A673 (cell line): ENCODE data around the gene GLT1D1. TPM values are rescaled to one million over a fixed set of nuclear protein-coding genes. Genes with fewer than 3 reads are reported as not detected.

Experiments
- BruUV-seq: library from RNA; stranded (reverse); fragments of 400-500 nt; replicated peaks from 2 replicates; lab custom pipeline; 2021; lab: Mats Ljungman, UMichigan
- CTCF ChIA-PET: fragments of 300-600 bp; sonication (Branson Sonifier 250); formaldehyde crosslinking; loops from one replicate; lab custom pipeline; 2022; ENCODE audit warnings: antibody characterized with exemption; lab: Charles Lee
- POLR2A ChIA-PET: fragments of 300-600 bp; sonication (Branson Sonifier 250); formaldehyde crosslinking; loops from one replicate; lab custom pipeline; 2022; ENCODE audit warnings: antibody characterized with exemption; ENCODE audit not compliant: low non-redundant PET; lab: Charles Lee
- DNase-seq: peaks from one replicate; pipeline ENCODE4 v3.0.0-alpha.2; 2015; ENCODE audit warnings: low spot score
- H3K27ac ChIP-seq: fragments of 200-600 bp; sonication (generic); 2 replicates; pipeline ENCODE4 v1.5.1; 2016; ENCODE audit warnings: mixed run types, low read depth, mild to moderate bottlenecking, mixed read lengths, antibody characterized with exemption, low read length; ENCODE audit not compliant: poor library complexity, severe bottlenecking
- H3K27me3 ChIP-seq: fragments of 200-600 bp; sonication (generic); replicated peaks from 2 replicates; pipeline ENCODE4 v1.6.1; 2017; ENCODE audit warnings: mixed run types, low read depth, mild to moderate bottlenecking, mixed read lengths, antibody characterized with exemption, low read length; ENCODE audit not compliant: insufficient read depth, poor library complexity
- H3K36me3 ChIP-seq: fragments of 200-600 bp; sonication (generic); 2 replicates; pipeline ENCODE4 v1.6.1; 2016; ENCODE audit warnings: mixed run types, mild to moderate bottlenecking, mixed read lengths, antibody characterized with exemption, low read length; ENCODE audit not compliant: insufficient read depth, poor library complexity, severe bottlenecking
- H3K4me1 ChIP-seq: fragments of 200-600 bp; sonication (generic); 2 replicates; pipeline ENCODE4 v1.6.1; 2017; ENCODE audit warnings: mixed run types, mild to moderate bottlenecking, mixed read lengths, antibody characterized with exemption, low read length; ENCODE audit not compliant: insufficient read depth, poor library complexity, severe bottlenecking
- H3K4me3 ChIP-seq: fragments of 200-600 bp; sonication (generic); 2 replicates; pipeline ENCODE4 v1.5.1; 2016; ENCODE audit warnings: low read depth, mixed run types, mild to moderate bottlenecking, mixed read lengths, low read length; ENCODE audit not compliant: poor library complexity, severe bottlenecking
- H3K9me3 ChIP-seq: fragments of 200-600 bp; sonication (generic); 2 replicates; pipeline ENCODE4 v1.6.1; 2016; ENCODE audit warnings: mixed run types, low read depth, mild to moderate bottlenecking, mixed read lengths, antibody characterized with exemption, low read length; ENCODE audit not compliant: poor library complexity, severe bottlenecking
- EZH2 ChIP-seq: fragments of 200-600 bp; sonication (generic); IDR thresholded peaks from 2 replicates; pipeline ENCODE4 v1.6.1; 2017; ENCODE audit warnings: borderline replicate concordance, low read depth, mild to moderate bottlenecking, mixed read lengths, antibody characterized with exemption, low read length; ENCODE audit not compliant: poor library complexity, severe bottlenecking
- intact Hi-C: fragments of 100-400 bp; cut with micrococcal nuclease; formaldehyde crosslinking; loops from one replicate; pipeline ENCODE4 v1.10.0; 2022; ENCODE audit not compliant: unreplicated experiment
- total RNA-seq: library from RNA; stranded (reverse); gene quantifications from 2 replicates; pipeline ENCODE4 v1.2.3, GENCODE V29; 2021
- TF ChIP-seq, protein P1 (sequence below): fragments of 300-800, 200-600 bp; sonication (generic); conservative IDR thresholded peaks from 2 replicates; pipeline ENCODE4 v1.5.1; 2017; ENCODE audit warnings: low read depth, mild to moderate bottlenecking, antibody characterized with exemption, low read length, moderate library complexity, mixed read lengths

Gene GLT1D1
- total RNA-seq, 1 experiment from 2014 or later, result not detected

DNA sequence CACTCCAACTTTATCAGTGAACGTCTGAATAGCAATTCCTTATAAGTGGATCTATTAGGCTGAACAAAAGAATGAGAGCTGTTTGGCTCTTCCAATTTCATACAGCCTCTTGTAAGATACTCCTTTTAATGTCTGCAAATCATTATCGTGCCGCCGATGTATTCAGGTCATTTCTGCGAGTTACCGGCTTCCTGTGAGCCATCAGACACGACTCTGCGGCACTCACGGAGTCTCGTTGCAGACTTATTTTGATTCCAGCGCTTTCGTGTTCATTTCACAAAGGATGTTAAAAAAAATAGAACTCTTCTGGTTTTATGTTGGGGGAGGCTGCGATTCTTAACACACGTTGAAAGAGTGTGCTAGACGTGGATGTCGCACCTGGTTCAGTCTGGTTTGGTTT lies 106.6 kb downstream of the GLT1D1 start:
- no peaks in the 10 kb centered on the region for H3K9me3 ChIP-seq
- intact Hi-C loops, result no loop called here
- H3K4me1 ChIP-seq, result no peaks in the 10 kb centered on the region
- no peaks in the 10 kb centered on the region for H3K36me3 ChIP-seq
- POLR2A ChIA-PET, result no interaction called here
- TF ChIP-seq, protein P1, sequence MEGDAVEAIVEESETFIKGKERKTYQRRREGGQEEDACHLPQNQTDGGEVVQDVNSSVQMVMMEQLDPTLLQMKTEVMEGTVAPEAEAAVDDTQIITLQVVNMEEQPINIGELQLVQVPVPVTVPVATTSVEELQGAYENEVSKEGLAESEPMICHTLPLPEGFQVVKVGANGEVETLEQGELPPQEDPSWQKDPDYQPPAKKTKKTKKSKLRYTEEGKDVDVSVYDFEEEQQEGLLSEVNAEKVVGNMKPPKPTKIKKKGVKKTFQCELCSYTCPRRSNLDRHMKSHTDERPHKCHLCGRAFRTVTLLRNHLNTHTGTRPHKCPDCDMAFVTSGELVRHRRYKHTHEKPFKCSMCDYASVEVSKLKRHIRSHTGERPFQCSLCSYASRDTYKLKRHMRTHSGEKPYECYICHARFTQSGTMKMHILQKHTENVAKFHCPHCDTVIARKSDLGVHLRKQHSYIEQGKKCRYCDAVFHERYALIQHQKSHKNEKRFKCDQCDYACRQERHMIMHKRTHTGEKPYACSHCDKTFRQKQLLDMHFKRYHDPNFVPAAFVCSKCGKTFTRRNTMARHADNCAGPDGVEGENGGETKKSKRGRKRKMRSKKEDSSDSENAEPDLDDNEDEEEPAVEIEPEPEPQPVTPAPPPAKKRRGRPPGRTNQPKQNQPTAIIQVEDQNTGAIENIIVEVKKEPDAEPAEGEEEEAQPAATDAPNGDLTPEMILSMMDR, result no peak
- DNase-seq, result no peak
- CTCF ChIA-PET, result no interaction called here
- H3K27me3 ChIP-seq, result peaks cover 15% of the 10 kb centered on the region
- H3K27ac ChIP-seq, result no peak overlapping the region
- H3K4me3 ChIP-seq, result no peak overlapping the region
- BruUV-seq, result no TSS peak

DNA sequence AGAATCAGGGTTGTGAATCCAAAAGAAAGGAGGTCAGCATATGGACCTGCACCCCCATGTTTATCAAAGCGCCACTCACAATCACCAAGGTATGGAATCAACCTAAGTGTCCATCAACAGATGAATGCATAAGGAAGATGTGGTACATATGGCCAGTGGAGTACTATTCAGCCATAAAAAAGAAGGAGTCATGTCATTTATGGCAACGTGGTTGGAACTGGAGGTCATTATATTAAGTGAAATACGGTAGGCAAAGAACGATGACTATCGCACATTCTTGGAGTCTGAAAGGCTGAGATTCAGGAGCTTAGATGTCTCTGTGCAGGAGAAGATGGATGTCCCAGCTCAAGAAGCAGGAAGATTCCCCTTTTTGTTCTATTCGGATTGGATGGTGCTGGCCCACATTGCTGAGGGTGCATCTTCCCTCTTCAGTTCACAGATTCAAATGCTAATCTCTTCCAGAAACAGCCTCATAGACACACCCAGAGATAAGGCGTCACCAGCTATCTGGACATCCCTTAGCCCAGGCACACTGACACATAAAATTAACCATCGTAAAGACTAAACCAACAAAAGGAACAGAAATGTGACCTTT lies 108.1 kb downstream of the GLT1D1 start:
- TF ChIP-seq EZH2, result no peak
- TF ChIP-seq, protein P1, result no peak
- ChIA-PET POLR2A (no interaction called here), CTCF (no interaction called here)
- H3K27ac ChIP-seq, result no peak overlapping the region
- H3K4me3 ChIP-seq, result no peak overlapping the region
- no peaks in the 10 kb centered on the region for H3K36me3 ChIP-seq
- H3K4me1 ChIP-seq, result no peaks in the 10 kb centered on the region
- H3K27me3 ChIP-seq, result peaks cover 15% of the 10 kb centered on the region
- BruUV-seq, result no TSS peak
- intact Hi-C loops, result no loop called here
- DNase-seq, result no peak
- no peaks in the 10 kb centered on the region for H3K9me3 ChIP-seq

DNA sequence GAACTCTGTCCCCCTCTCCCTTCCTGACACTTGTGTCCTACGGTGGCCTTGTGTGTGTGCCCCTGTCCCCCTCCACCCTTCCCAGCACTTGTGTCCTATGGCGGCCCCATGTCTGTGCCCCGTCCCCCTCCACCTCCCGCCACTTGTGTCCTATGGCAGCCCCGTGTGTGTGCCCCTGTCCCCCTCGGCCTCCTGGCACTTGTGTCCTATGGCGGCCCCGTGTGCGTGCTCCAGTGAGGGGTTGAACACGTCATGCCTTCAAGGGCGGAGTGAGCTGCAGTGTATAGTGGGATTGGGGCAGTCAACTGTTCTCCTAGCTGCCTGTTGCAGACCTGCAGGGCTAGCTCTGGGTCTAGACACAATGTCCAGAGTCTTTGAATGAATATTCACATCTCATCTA lies 108.7 kb downstream of the GLT1D1 start:
- intact Hi-C loops, result no loop called here
- peaks cover 11% of the 10 kb centered on the region for H3K27me3 ChIP-seq
- H3K27ac ChIP-seq, result no peak overlapping the region
- TF ChIP-seq, protein P1, result no peak
- no peak for TF ChIP-seq EZH2
- BruUV-seq, result no TSS peak
- CTCF ChIA-PET, result no interaction called here
- POLR2A ChIA-PET, result no interaction called here
- no peaks in the 10 kb centered on the region for H3K4me1 ChIP-seq
- H3K4me3 ChIP-seq, result no peak overlapping the region
- no peaks in the 10 kb centered on the region for H3K36me3 ChIP-seq
- DNase-seq, result no peak
- H3K9me3 ChIP-seq, result no peaks in the 10 kb centered on the region
